ENCODE data around the gene ECD.

ECD gene

GRCh38 chr10:73096449-73097304 lies 71.1 kb downstream of the ECD start, which contains the start of gene P4HA1:
TSS of gene P4HA1 (minus strand) at chr10:73096866. CDS start at chr10:73074883, 21,983 bp downstream.
- peak; percentile 99 for DNase-seq

- DNase-seq = peak; percentile 80
Measured at GRCh38 chr10:73096041-73096448, 71.8 kb downstream of the ECD start.

- peak; percentile 34 for DNase-seq
Measured at GRCh38 chr10:73095481-73096021, 72.3 kb downstream of the ECD start.

GRCh38 chr10:73094986-73095480 lies 72.8 kb downstream of the ECD start:
- DNase-seq = no peak

GRCh38 chr10:73093922-73094850 lies 73.6 kb downstream of the ECD start:
- no peak for DNase-seq

GRCh38 chr10:73092830-73093229 lies 75.0 kb downstream of the ECD start:
- DNase-seq = no peak

GRCh38 chr10:73088304-73088703 lies 79.5 kb downstream of the ECD start:
- no peak for DNase-seq

GRCh38 chr10:73086816-73087215 lies 81.0 kb downstream of the ECD start:
- DNase-seq = no peak

- DNase-seq = no peak
Measured at GRCh38 chr10:73084209-73084608, 83.6 kb downstream of the ECD start.

All from activated CD4-positive, alpha-beta T cell treated with anti-CD3 and anti-CD28 coated beads, Interleukin-2, amount 50 U/mL, for 16 hours (primary cell).